ENCODE measurements around the gene LSM12.
"Not testable (repeated sequence)": the region's sequence is repeated elsewhere in the genome, so short reads cannot be mapped to it uniquely, and the experiment has no call there.

The LSM12 gene
- long read RNA-seq, donor 1, transcript LSM12-201 (5 exons, 2,308 nt): major isoform, 31 of 79 reads
- long read RNA-seq, donor 1, partial matches to known transcripts: 47 of 79 reads
- long read RNA-seq, donor 1, other reads (novel, unspliced or antisense): 0 of 79 reads
- long read RNA-seq, donor 2, transcript LSM12-201 (5 exons, 2,308 nt): major isoform, 29 of 63 reads
- long read RNA-seq, donor 2, partial matches to known transcripts: 16 of 63 reads
- long read RNA-seq, donor 2, other reads (novel, unspliced or antisense): 18 of 63 reads
- long read RNA-seq, donor 3, transcript LSM12-201 (5 exons, 2,308 nt): major isoform, 25 of 66 reads
- long read RNA-seq, donor 3, partial matches to known transcripts: 39 of 66 reads
- long read RNA-seq, donor 3, other reads (novel, unspliced or antisense): 0 of 66 reads
- long read RNA-seq, donor 4, transcript LSM12-201 (5 exons, 2,308 nt): major isoform, 30 of 140 reads
- long read RNA-seq, donor 4, partial matches to known transcripts: 72 of 140 reads
- long read RNA-seq, donor 4, other reads (novel, unspliced or antisense): 36 of 140 reads
- long read RNA-seq, donor 5, transcript LSM12-201 (5 exons, 2,308 nt): major isoform, 23 of 140 reads
- long read RNA-seq, donor 5, partial matches to known transcripts: 117 of 140 reads
- long read RNA-seq, donor 5, other reads (novel, unspliced or antisense): 0 of 140 reads
- long read RNA-seq, donor 6, transcript LSM12-201 (5 exons, 2,308 nt): major isoform, 33 of 163 reads
- long read RNA-seq, donor 6, partial matches to known transcripts: 93 of 163 reads
- long read RNA-seq, donor 6, other reads (novel, unspliced or antisense): 33 of 163 reads
- long read RNA-seq, donor 7: 0 reads
- long read RNA-seq, donor 8, transcript LSM12-201 (5 exons, 2,308 nt): major isoform, 27 of 30 reads
- long read RNA-seq, donor 8, partial matches to known transcripts: 0 of 30 reads
- long read RNA-seq, donor 8, other reads (novel, unspliced or antisense): 0 of 30 reads

- DNase-seq: peak; percentile 86
Observed at GRCh38 chr17:44066204-44066930, at the start of gene LSM12. TSS of gene LSM12 (minus strand) at chr17:44066671. CDS start at chr17:44066587, 84 bp downstream.

GRCh38 chr17:44115585-44116415 lies 49.3 kb upstream of the LSM12 start:
- DNase-seq: no peak

- DNase-seq: no peak
Observed at GRCh38 chr17:44113868-44114840, 47.7 kb upstream of the LSM12 start.

GRCh38 chr17:44113382-44113781 lies 46.9 kb upstream of the LSM12 start:
- no peak for DNase-seq

GRCh38 chr17:44112284-44113280 lies 46.1 kb upstream of the LSM12 start:
- no peak for DNase-seq

GRCh38 chr17:44111777-44112176 lies 45.3 kb upstream of the LSM12 start:
- no peak for DNase-seq

GRCh38 chr17:44110823-44111633 lies 44.6 kb upstream of the LSM12 start:
- peak; percentile 78 for DNase-seq

- DNase-seq: no peak
Observed at GRCh38 chr17:44110011-44110686, 43.7 kb upstream of the LSM12 start.

- DNase-seq: no peak
Observed at GRCh38 chr17:44109312-44109630, 42.8 kb upstream of the LSM12 start.

- no peak for DNase-seq
Observed at GRCh38 chr17:44108440-44109311, 42.2 kb upstream of the LSM12 start.

- DNase-seq: no peak
Observed at GRCh38 chr17:44106801-44107200, 40.3 kb upstream of the LSM12 start.

- DNase-seq: no peak
Observed at GRCh38 chr17:44105941-44106340, 39.5 kb upstream of the LSM12 start.

- no peak for DNase-seq
Observed at GRCh38 chr17:44105483-44105882, 39.0 kb upstream of the LSM12 start.

GRCh38 chr17:44102849-44103622 lies 36.6 kb upstream of the LSM12 start:
- no peak for DNase-seq

GRCh38 chr17:44101858-44102257 lies 35.4 kb upstream of the LSM12 start:
- not testable (repeated sequence) for DNase-seq
